GM19035 (cell line): ENCODE results near the gene CEP72.
"Not testable (repeated sequence)": the region's sequence is repeated elsewhere in the genome, so short reads cannot be mapped to it uniquely, and the experiment has no call there.

Source experiments
- ATAC-seq: cut with Tn5 transposase; IDR thresholded peaks from one replicate; pipeline ENCODE4 v1.9.1; 2021; ENCODE audit not compliant: unreplicated experiment

CEP72 gene

GRCh38 chr5:612498-613424 is 621 bp downstream of the CEP72 start:
- ATAC-seq = peak; percentile 39

GRCh38 chr5:616484-617039 is 4.4 kb downstream of the CEP72 start:
- ATAC-seq = no peak

- no peak for ATAC-seq
Measured at GRCh38 chr5:617896-618295, 5.8 kb downstream of the CEP72 start.

- ATAC-seq = no peak
Measured at GRCh38 chr5:618450-618849, 6.3 kb downstream of the CEP72 start.

GRCh38 chr5:619444-619843 is 7.3 kb downstream of the CEP72 start:
- ATAC-seq = no peak

- no peak for ATAC-seq
Measured at GRCh38 chr5:620152-620551, 8.0 kb downstream of the CEP72 start.

- ATAC-seq = no peak
Measured at GRCh38 chr5:620586-621180, 8.5 kb downstream of the CEP72 start.

GRCh38 chr5:621341-621761 is 9.2 kb downstream of the CEP72 start:
- ATAC-seq = no peak

GRCh38 chr5:622359-622758 is 10.2 kb downstream of the CEP72 start:
- ATAC-seq = no peak

- ATAC-seq = no peak
Measured at GRCh38 chr5:622946-623522, 10.9 kb downstream of the CEP72 start.

- no peak for ATAC-seq
Measured at GRCh38 chr5:623531-623930, 11.4 kb downstream of the CEP72 start.

- ATAC-seq = no peak
Measured at GRCh38 chr5:624118-624950, 12.2 kb downstream of the CEP72 start.

- no peak for ATAC-seq
Measured at GRCh38 chr5:624951-625230, 12.8 kb downstream of the CEP72 start.

- no peak for ATAC-seq
Measured at GRCh38 chr5:625516-625915, 13.4 kb downstream of the CEP72 start.

- no peak for ATAC-seq
Measured at GRCh38 chr5:626850-627249, 14.7 kb downstream of the CEP72 start.

- ATAC-seq = no peak
Measured at GRCh38 chr5:627840-628239, 15.7 kb downstream of the CEP72 start.

- ATAC-seq = not testable (repeated sequence)
Measured at GRCh38 chr5:628351-629205, 16.4 kb downstream of the CEP72 start.

GRCh38 chr5:633501-633955 is 21.4 kb downstream of the CEP72 start:
- ATAC-seq = no peak

GRCh38 chr5:634191-634590 is 22.1 kb downstream of the CEP72 start:
- no peak for ATAC-seq
